HUES64 (cell line): ENCODE measurements around the gene GRK5.

Experiments used
- H3K27ac ChIP-seq: 2 replicates; pipeline ENCODE4 v1.7.0; 2013; ENCODE audit warnings: low read depth, low read length, inconsistent platforms
- H3K27me3 ChIP-seq: 2 replicates; pipeline ENCODE4 v1.6.1; 2013; ENCODE audit warnings: mild to moderate bottlenecking, low read length; ENCODE audit not compliant: insufficient read depth
- H3K36me3 ChIP-seq: 2 replicates; pipeline ENCODE4 v1.6.1; 2013; ENCODE audit warnings: mild to moderate bottlenecking, low read length; ENCODE audit not compliant: insufficient read depth
- H3K4me1 ChIP-seq: 2 replicates; pipeline ENCODE4 v1.6.1; 2013; ENCODE audit warnings: mild to moderate bottlenecking, low read length, moderate library complexity; ENCODE audit not compliant: insufficient read depth
- H3K4me3 ChIP-seq: 2 replicates; pipeline ENCODE4 v1.5.1; 2013; ENCODE audit warnings: mild to moderate bottlenecking, low read length, moderate library complexity
- H3K9ac ChIP-seq: 2 replicates; pipeline ENCODE4 v1.6.1; 2013; ENCODE audit warnings: mild to moderate bottlenecking, low read depth, low read length
- H3K9me3 ChIP-seq: 2 replicates; pipeline ENCODE4 v1.6.1; 2013; ENCODE audit warnings: low read depth, low read length; ENCODE audit not compliant: insufficient read depth
- WGBS: fragments of 150-250, 120-280 bp; methylation state at CpG from one replicate; pipeline ENCODE4 v1.1.7; 2013; ENCODE audit warnings: missing lambda C conversion rate; 5-methylcytosine and 5-hydroxymethylcytosine counted together

Gene GRK5

GRCh38 chr10:119347181-119347974, 140.0 kb downstream of the GRK5 start:
- no peaks in the 10 kb centered on the region for H3K36me3 ChIP-seq
- H3K4me1 ChIP-seq = no peaks in the 10 kb centered on the region; the same call in 1 of the 2 replicates
- no peak overlapping the region for H3K4me3 ChIP-seq
- no peak overlapping the region for H3K9ac ChIP-seq
- WGBS = 95% methylated on average over 17 of the region's 17 CpGs
- no peak overlapping the region for H3K27ac ChIP-seq
- H3K27me3 ChIP-seq = no peaks in the 10 kb centered on the region
- H3K9me3 ChIP-seq = peaks cover 12% of the 10 kb centered on the region; the same call in 1 of the 2 replicates

GRCh38 chr10:119348106-119348505, 140.7 kb downstream of the GRK5 start:
- H3K36me3 ChIP-seq = no peaks in the 10 kb centered on the region
- no peak overlapping the region for H3K4me3 ChIP-seq
- H3K4me1 ChIP-seq = no peaks in the 10 kb centered on the region; the same call in 1 of the 2 replicates
- WGBS = 94% methylated on average over 5 of the region's 5 CpGs
- H3K27me3 ChIP-seq = no peaks in the 10 kb centered on the region
- no peak overlapping the region for H3K27ac ChIP-seq
- no peak overlapping the region for H3K9ac ChIP-seq
- peaks cover 13% of the 10 kb centered on the region; the same call in 1 of the 2 replicates for H3K9me3 ChIP-seq

GRCh38 chr10:119348516-119349240, 141.3 kb downstream of the GRK5 start:
- Histone ChIP-seq H3K4me1 (no peaks in the 10 kb centered on the region; the same call in 1 of the 2 replicates), H3K27ac (no peak overlapping the region)
- WGBS = 81% methylated on average over 14 of the region's 15 CpGs

GRCh38 chr10:119349341-119349740, 142.0 kb downstream of the GRK5 start:
- 84% methylated on average over 5 of the region's 5 CpGs for WGBS
- Histone ChIP-seq H3K27me3 (no peaks in the 10 kb centered on the region), H3K9me3 (peaks cover 13% of the 10 kb centered on the region; the same call in 1 of the 2 replicates), H3K27ac (no peak overlapping the region), H3K4me3 (no peak overlapping the region), H3K4me1 (no peaks in the 10 kb centered on the region; the same call in 1 of the 2 replicates), H3K36me3 (no peaks in the 10 kb centered on the region), H3K9ac (no peak overlapping the region)

More at GRCh38 chr10:119348516-119349240, 141.3 kb downstream of the GRK5 start:
- Histone ChIP-seq H3K36me3 (no peaks in the 10 kb centered on the region), H3K9ac (no peak overlapping the region), H3K4me3 (no peak overlapping the region), H3K27me3 (no peaks in the 10 kb centered on the region), H3K9me3 (peaks cover 13% of the 10 kb centered on the region; the same call in 1 of the 2 replicates)

- no peaks in the 10 kb centered on the region for H3K27me3 ChIP-seq
- WGBS = 94% methylated on average over 9 of the region's 9 CpGs
These were observed 142.6 kb downstream of the GRK5 start for GRCh38 chr10:119349937-119350501.

GRCh38 chr10:119350502-119351097, 143.2 kb downstream of the GRK5 start:
- H3K4me1 ChIP-seq = no peaks in the 10 kb centered on the region; the same call in 1 of the 2 replicates
- no peaks in the 10 kb centered on the region for H3K27me3 ChIP-seq
- H3K4me3 ChIP-seq = no peak overlapping the region
- H3K36me3 ChIP-seq = no peaks in the 10 kb centered on the region
- H3K9ac ChIP-seq = no peak overlapping the region
- no peak overlapping the region for H3K27ac ChIP-seq
- 91% methylated on average over 8 of the region's 8 CpGs for WGBS
- H3K9me3 ChIP-seq = peaks cover 13% of the 10 kb centered on the region; the same call in 1 of the 2 replicates

More at GRCh38 chr10:119349937-119350501, 142.6 kb downstream of the GRK5 start:
- Histone ChIP-seq H3K4me3 (no peak overlapping the region), H3K9me3 (peaks cover 13% of the 10 kb centered on the region; the same call in 1 of the 2 replicates), H3K27ac (no peak overlapping the region), H3K36me3 (no peaks in the 10 kb centered on the region), H3K9ac (no peak overlapping the region), H3K4me1 (no peaks in the 10 kb centered on the region; the same call in 1 of the 2 replicates)

- Histone ChIP-seq H3K9ac (no peak overlapping the region), H3K27ac (no peak overlapping the region), H3K36me3 (no peaks in the 10 kb centered on the region), H3K4me3 (no peak overlapping the region), H3K4me1 (no peaks in the 10 kb centered on the region), H3K27me3 (no peaks in the 10 kb centered on the region), H3K9me3 (peaks cover 19% of the 10 kb centered on the region)
- 96% methylated on average over 4 of the region's 4 CpGs for WGBS
These were observed 143.8 kb downstream of the GRK5 start for GRCh38 chr10:119351189-119351588.

GRCh38 chr10:119352042-119352441, 144.7 kb downstream of the GRK5 start:
- H3K9ac ChIP-seq = no peak overlapping the region
- WGBS = 93% methylated on average over 2 of the region's 2 CpGs

GRCh38 chr10:119352807-119353206, 145.4 kb downstream of the GRK5 start:
- Histone ChIP-seq H3K27me3 (no peaks in the 10 kb centered on the region), H3K36me3 (no peaks in the 10 kb centered on the region), H3K9ac (no peak overlapping the region)

More at GRCh38 chr10:119352042-119352441, 144.7 kb downstream of the GRK5 start:
- Histone ChIP-seq H3K4me3 (no peak overlapping the region), H3K36me3 (no peaks in the 10 kb centered on the region), H3K4me1 (no peaks in the 10 kb centered on the region), H3K27me3 (no peaks in the 10 kb centered on the region), H3K9me3 (peaks cover 25% of the 10 kb centered on the region), H3K27ac (no peak overlapping the region)

GRCh38 chr10:119353421-119353820, 146.1 kb downstream of the GRK5 start:
- Histone ChIP-seq H3K27ac (no peak overlapping the region), H3K27me3 (no peaks in the 10 kb centered on the region), H3K4me3 (no peak overlapping the region), H3K36me3 (no peaks in the 10 kb centered on the region), H3K9me3 (peaks cover 25% of the 10 kb centered on the region), H3K4me1 (no peaks in the 10 kb centered on the region), H3K9ac (no peak overlapping the region)
- WGBS = 92% methylated on average over 2 of the region's 2 CpGs

More at GRCh38 chr10:119352807-119353206, 145.4 kb downstream of the GRK5 start:
- Histone ChIP-seq H3K27ac (no peak overlapping the region), H3K4me3 (no peak overlapping the region), H3K9me3 (peaks cover 25% of the 10 kb centered on the region), H3K4me1 (no peaks in the 10 kb centered on the region)
- WGBS = 94% methylated on average over 6 of the region's 6 CpGs
